HuH-7 (cell line): ENCODE data around the gene HHIP.

Experiments
- DNase-seq: peaks from one replicate; pipeline ENCODE4 v3.0.0; 2011; ENCODE audit warnings: low spot score

The HHIP gene

GRCh38 chr4:144705601-144706590 is 59.9 kb downstream of the HHIP start:
- no peak for DNase-seq

- no peak for DNase-seq
These were observed 63.2 kb downstream of the HHIP start for GRCh38 chr4:144709159-144709558.

GRCh38 chr4:144709793-144710525 is 64.0 kb downstream of the HHIP start:
- DNase-seq = no peak

- DNase-seq = no peak
These were observed 64.6 kb downstream of the HHIP start for GRCh38 chr4:144710526-144710912.

- no peak for DNase-seq
These were observed 65.9 kb downstream of the HHIP start for GRCh38 chr4:144711700-144712456.

- DNase-seq = no peak
These were observed 66.8 kb downstream of the HHIP start for GRCh38 chr4:144712775-144713174.

GRCh38 chr4:144714166-144714565 is 68.2 kb downstream of the HHIP start:
- no peak for DNase-seq

GRCh38 chr4:144715230-144715629 is 69.3 kb downstream of the HHIP start:
- DNase-seq = no peak

- no peak for DNase-seq
These were observed 70.8 kb downstream of the HHIP start for GRCh38 chr4:144716778-144717177.

GRCh38 chr4:144718958-144719512 is 73.1 kb downstream of the HHIP start:
- no peak for DNase-seq

GRCh38 chr4:144720491-144720890 is 74.5 kb downstream of the HHIP start:
- no peak for DNase-seq

GRCh38 chr4:144721994-144722393 is 76.0 kb downstream of the HHIP start:
- no peak for DNase-seq

- no peak for DNase-seq
These were observed 77.5 kb downstream of the HHIP start for GRCh38 chr4:144723471-144723870.

- DNase-seq = no peak
These were observed 83.2 kb downstream of the HHIP start for GRCh38 chr4:144729175-144729574.

GRCh38 chr4:144732584-144733428 is 86.8 kb downstream of the HHIP start:
- DNase-seq = no peak

- no peak for DNase-seq
These were observed 87.6 kb downstream of the HHIP start for GRCh38 chr4:144733566-144733965.

GRCh38 chr4:144734522-144734921 is 88.6 kb downstream of the HHIP start:
- no peak for DNase-seq

GRCh38 chr4:144738649-144739048 is 92.7 kb downstream of the HHIP start:
- DNase-seq = no peak

GRCh38 chr4:144739511-144740033 is 93.6 kb downstream of the HHIP start:
- DNase-seq = no peak

- DNase-seq = no peak
These were observed 94.4 kb downstream of the HHIP start for GRCh38 chr4:144740316-144740715.
